Right lobe of liver (tissue), 6 donors: ENCODE data around the gene SH3BGRL3. TPM values are rescaled to one million over a fixed set of nuclear protein-coding genes. Genes with fewer than 3 reads are reported as not detected.
A peak's percentile ranks its signal among the peaks of the same experiment; 100 is the strongest.

Experiments used
- ATAC-seq, 4 donors: fragments of 200-7000 bp; cut with Tn5 transposase; one replicate each; pipeline ENCODE4 v1.9.1; 2020; ENCODE audit warnings: mild to moderate bottlenecking in 4 of 4, moderate library complexity in 4 of 4
- DNase-seq, 3 donors: peaks; one replicate each; pipeline ENCODE4 v3.0.0-alpha.2; 2020
- H3K27ac ChIP-seq, 3 donors: fragments of 200-600 bp; one replicate each; pipeline ENCODE4 v1.8.0; 2022
- H3K27me3 ChIP-seq, 2 donors: fragments of 200-600 bp; one replicate each; pipeline ENCODE4 v1.8.0; 2022
- H3K36me3 ChIP-seq, 4 donors: fragments of 200-600 bp; sonication (generic) in 1 of 4; one replicate each; pipeline versions ENCODE4 v1.5.1 to v1.8.0; 2017 to 2022; ENCODE audit warnings: control low read depth in 1 of 4
- H3K4me1 ChIP-seq, 4 donors: fragments of 200-600 bp; sonication (generic) in 1 of 4; one replicate each; pipeline versions ENCODE4 v1.5.1 to v1.8.0; 2017 to 2022; ENCODE audit warnings: control low read depth in 1 of 4
- H3K4me3 ChIP-seq, 3 donors: fragments of 200-600 bp; one replicate each; pipeline ENCODE4 v1.8.0; 2022
- H3K9me3 ChIP-seq, 4 donors: fragments of 200-600 bp; sonication (generic) in 1 of 4; one replicate each; pipeline versions ENCODE4 v1.5.1 to v1.8.0; 2017 to 2022; ENCODE audit warnings: control low read depth in 1 of 4
- POLR2A ChIP-seq: fragments of 450-650 bp; IDR thresholded peaks from one replicate; pipeline ENCODE4 v1.6.1; 2017; ENCODE audit warnings: antibody characterized with exemption, mild to moderate bottlenecking
- WGBS: methylation state at CpG from one replicate; pipeline ENCODE4 v1.1.6; 2018; ENCODE audit warnings: low coverage, low lambda C conversion rate; ENCODE audit not compliant: insufficient coverage; ENCODE audit errors: missing lambda C conversion rate; 5-methylcytosine and 5-hydroxymethylcytosine counted together
- intact Hi-C, 2 donors: fragments of 100-400 bp; cut with DNase I; formaldehyde crosslinking; loops; one replicate each; pipeline versions ENCODE4 v1.11.2 to v1.14.1; 2022
- total RNA-seq, 6 experiments: library from RNA; depleted of rRNA in 2 of 6; stranded (reverse); fragments of >200 nt in 2 of 6; fragmentation: NEBNext Ultra II Directional in 3 of 6; extraction: Animal tissue kit (Norgen Biotek cat#: 25700) in 3 of 6; gene quantifications; one replicate each; pipeline versions ENCODE4 v1.1.0 to v1.2.4, GENCODE V29; 2016 to 2023
- TF ChIP-seq, protein P1 (sequence below), 4 donors: fragments of 200-600 bp in 3 of 4; fragments of 450-650 bp in 1 of 4; IDR thresholded peaks; one replicate each; pipeline versions ENCODE4 v1.5.1 to v1.8.0; 2016 to 2022; ENCODE audit warnings: antibody characterized with exemption in 4 of 4, mild to moderate bottlenecking in 2 of 4
- donor health status: DM: no; HTN: yes; CAD: no.
- donor health status: DM: no; HTN: no; CAD: no.
- donor health status: DM: no; HTN: no; CAD: no.
- donor health status: DM: no; HTN: yes; CAD: no.
- donor health status: DM: no; HTN: yes; CAD: no.

Gene SH3BGRL3
- total RNA-seq, 6 experiments from 2014 or later = 26.3 to 61.8 (median 34.9) TPM

DNA sequence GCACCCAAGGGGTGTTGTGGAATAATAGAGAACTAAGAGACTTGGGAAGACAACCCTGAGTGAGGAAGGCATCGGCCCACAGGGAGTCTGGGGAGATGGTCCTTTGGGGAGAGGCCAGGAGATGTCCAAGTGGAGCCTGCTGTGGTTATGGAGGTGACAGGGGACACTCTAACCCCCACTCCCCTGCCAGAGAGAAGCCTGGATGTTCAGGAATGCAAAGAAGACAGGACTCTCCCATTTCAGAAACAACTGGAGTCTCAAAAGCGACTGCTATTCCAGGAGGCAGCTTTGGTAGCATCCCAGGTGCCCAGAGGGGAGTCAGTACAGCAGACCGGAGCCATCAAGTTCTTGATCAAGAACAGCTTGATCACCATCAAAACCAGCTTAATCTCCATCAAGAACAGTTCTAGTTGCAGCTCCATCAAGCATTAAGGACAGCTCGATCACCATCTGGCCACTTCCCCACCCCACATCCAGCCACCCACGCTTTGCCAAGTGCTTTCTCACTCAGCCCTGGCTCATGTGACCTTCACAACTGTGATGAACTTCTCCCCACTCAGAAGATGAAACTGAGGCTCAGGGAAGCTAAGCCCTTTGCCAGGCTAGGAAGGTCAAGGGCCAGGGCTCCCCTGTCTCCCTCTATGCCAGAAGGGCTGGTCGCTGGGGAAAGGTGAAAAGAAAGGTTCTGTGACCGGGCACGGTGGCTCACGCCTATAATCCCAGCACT, 38.6 kb downstream of the SH3BGRL3 start:
- H3K4me3 ChIP-seq = peak overlapping the region in 1 of 3 donors; percentile 35
- peak overlapping the region; percentile 8 to 22 (median 10) for H3K27ac ChIP-seq
- H3K36me3 ChIP-seq = no peaks in the 10 kb centered on the region
- 55% methylated on average over 7 of the region's 9 CpGs for WGBS
- no peaks in the 10 kb centered on the region for H3K27me3 ChIP-seq
- intact Hi-C loops = no loop called here
- ATAC-seq (peak in 3 of 4 donors; percentile 10 to 47 (median 23)), DNase-seq (no peak)
- no peak for TF ChIP-seq POLR2A
- TF ChIP-seq, protein P1, sequence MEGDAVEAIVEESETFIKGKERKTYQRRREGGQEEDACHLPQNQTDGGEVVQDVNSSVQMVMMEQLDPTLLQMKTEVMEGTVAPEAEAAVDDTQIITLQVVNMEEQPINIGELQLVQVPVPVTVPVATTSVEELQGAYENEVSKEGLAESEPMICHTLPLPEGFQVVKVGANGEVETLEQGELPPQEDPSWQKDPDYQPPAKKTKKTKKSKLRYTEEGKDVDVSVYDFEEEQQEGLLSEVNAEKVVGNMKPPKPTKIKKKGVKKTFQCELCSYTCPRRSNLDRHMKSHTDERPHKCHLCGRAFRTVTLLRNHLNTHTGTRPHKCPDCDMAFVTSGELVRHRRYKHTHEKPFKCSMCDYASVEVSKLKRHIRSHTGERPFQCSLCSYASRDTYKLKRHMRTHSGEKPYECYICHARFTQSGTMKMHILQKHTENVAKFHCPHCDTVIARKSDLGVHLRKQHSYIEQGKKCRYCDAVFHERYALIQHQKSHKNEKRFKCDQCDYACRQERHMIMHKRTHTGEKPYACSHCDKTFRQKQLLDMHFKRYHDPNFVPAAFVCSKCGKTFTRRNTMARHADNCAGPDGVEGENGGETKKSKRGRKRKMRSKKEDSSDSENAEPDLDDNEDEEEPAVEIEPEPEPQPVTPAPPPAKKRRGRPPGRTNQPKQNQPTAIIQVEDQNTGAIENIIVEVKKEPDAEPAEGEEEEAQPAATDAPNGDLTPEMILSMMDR (IDR thresholded peaks at IDR 0.05) = no peak
- no peaks in the 10 kb centered on the region for H3K9me3 ChIP-seq
- no peaks in the 10 kb centered on the region for H3K4me1 ChIP-seq

DNA sequence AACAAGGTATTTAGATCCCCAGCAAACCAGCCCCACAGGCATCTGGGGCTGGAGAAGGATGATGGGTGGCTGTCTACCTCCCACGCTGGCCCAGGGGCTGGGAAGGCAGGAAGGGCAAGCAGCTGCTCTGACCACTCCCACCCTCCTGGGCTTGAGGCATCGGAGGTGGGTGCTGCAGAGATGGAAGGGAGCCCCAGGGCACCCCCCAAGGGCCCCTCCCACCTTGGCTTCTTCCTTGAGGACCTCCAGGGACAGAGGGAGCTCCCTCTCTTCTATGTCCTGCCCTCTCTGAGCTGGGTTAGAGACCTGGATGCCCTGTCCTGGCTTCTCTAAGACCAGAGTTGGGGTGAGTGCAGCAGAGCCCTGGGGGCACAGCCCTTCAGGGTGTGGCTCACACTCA, 41.0 kb downstream of the SH3BGRL3 start:
- no peak for ATAC-seq
- intact Hi-C loops = loop anchor here (5.0 kb wide), 1 partner anchor 39 kb away; the partner anchor contains the start of gene SH3BGRL3 (in 2 of the 2)
- no peaks in the 10 kb centered on the region for H3K9me3 ChIP-seq
- no peak for TF ChIP-seq POLR2A
- TF ChIP-seq, protein P1 (IDR thresholded peaks at IDR 0.05) = no peak
- H3K27ac ChIP-seq = no peak overlapping the region
- no peaks in the 10 kb centered on the region for H3K36me3 ChIP-seq
- no CpG with 5 or more reads among the region's 2 CpGs for WGBS
- no peak overlapping the region for H3K4me3 ChIP-seq
- no peaks in the 10 kb centered on the region for H3K4me1 ChIP-seq
- H3K27me3 ChIP-seq = no peaks in the 10 kb centered on the region
- DNase-seq = no peak

DNA sequence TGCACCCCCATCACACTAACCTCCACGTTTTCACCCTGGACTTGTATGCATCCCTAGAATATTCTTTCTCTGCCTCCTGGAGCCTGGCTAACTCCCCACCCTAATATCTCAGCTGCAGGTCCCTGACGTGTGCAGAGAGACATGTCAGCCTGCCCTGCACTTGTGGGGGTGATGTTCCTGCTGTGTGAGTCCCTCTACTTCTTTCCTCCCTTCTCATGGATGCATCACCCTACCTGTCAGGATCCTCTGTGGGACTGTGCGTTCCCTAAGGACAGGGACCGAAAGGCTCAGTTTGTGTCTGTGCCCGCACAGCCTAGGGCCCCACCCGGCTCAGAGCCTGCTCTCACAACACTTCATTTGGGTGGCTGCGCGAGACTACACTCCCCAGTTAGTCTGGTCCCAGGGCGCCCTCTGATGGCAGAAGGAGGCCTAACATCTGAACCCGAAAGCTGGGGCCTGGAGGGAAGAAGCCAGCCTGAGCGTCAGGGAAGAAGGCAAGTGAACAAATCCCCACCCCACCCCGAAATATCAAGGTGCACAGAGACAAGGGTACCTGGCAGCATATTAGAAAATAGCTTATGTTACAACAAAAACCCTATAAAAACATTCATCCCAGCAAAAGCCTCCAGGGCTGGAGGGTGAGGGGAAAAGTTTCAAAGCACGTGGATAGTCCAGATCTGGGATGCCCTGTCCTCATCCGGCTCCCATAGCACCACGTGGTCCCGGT, 41.6 kb downstream of the SH3BGRL3 start:
- Histone ChIP-seq H3K4me1 (no peaks in the 10 kb centered on the region), H3K27me3 (no peaks in the 10 kb centered on the region), H3K4me3 (no peak overlapping the region), H3K36me3 (no peaks in the 10 kb centered on the region), H3K9me3 (no peaks in the 10 kb centered on the region), H3K27ac (no peak overlapping the region)
- TF ChIP-seq, protein P1 (IDR thresholded peaks at IDR 0.05) = peak; percentile 86 to 90 (median 89)
- no peak for TF ChIP-seq POLR2A
- DNase-seq (peak; percentile 88 to 89 (median 89)), ATAC-seq (peak; percentile 93 to 96 (median 94))
- WGBS = 12% methylated on average over 13 of the region's 16 CpGs
- intact Hi-C loops = loop anchor here (5.0 kb wide), 1 partner anchor 39 kb away; the partner anchor contains the start of gene SH3BGRL3 (in 2 of the 2)

DNA sequence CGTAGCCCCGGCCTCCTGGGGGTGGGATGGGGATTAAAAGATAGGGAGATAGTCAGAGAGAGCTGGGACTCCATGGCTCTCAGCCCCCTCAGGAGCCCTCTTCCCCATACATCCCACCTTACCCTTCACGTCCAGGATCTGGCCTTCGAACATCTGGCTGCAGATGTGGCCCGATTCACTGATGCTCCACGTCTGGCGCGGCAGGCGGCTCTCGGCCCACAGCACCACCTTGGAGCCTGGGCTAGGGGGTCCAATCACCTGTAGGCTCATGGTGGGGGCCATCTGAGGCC, 42.1 kb downstream of the SH3BGRL3 start:
- ATAC-seq = no peak
- Histone ChIP-seq H3K27me3 (no peaks in the 10 kb centered on the region), H3K4me3 (no peak overlapping the region), H3K9me3 (no peaks in the 10 kb centered on the region), H3K4me1 (no peaks in the 10 kb centered on the region), H3K36me3 (no peaks in the 10 kb centered on the region), H3K27ac (no peak overlapping the region)
- no peak for DNase-seq
- no peak for TF ChIP-seq POLR2A
- TF ChIP-seq, protein P1 (IDR thresholded peaks at IDR 0.05) = no peak
- 20% methylated on average over 2 of the region's 10 CpGs for WGBS
- intact Hi-C loops = loop anchor here (5.0 kb wide), 1 partner anchor 40 kb away; the partner anchor contains the start of gene SH3BGRL3 (in 2 of the 2)
